ENCODE results near the gene SPRY4.
A peak's percentile ranks its signal among the peaks of the same experiment; 100 is the strongest.
"Not testable (repeated sequence)": the region's sequence is repeated elsewhere in the genome, so short reads cannot be mapped to it uniquely, and the experiment has no call there.

SPRY4 gene

DNA sequence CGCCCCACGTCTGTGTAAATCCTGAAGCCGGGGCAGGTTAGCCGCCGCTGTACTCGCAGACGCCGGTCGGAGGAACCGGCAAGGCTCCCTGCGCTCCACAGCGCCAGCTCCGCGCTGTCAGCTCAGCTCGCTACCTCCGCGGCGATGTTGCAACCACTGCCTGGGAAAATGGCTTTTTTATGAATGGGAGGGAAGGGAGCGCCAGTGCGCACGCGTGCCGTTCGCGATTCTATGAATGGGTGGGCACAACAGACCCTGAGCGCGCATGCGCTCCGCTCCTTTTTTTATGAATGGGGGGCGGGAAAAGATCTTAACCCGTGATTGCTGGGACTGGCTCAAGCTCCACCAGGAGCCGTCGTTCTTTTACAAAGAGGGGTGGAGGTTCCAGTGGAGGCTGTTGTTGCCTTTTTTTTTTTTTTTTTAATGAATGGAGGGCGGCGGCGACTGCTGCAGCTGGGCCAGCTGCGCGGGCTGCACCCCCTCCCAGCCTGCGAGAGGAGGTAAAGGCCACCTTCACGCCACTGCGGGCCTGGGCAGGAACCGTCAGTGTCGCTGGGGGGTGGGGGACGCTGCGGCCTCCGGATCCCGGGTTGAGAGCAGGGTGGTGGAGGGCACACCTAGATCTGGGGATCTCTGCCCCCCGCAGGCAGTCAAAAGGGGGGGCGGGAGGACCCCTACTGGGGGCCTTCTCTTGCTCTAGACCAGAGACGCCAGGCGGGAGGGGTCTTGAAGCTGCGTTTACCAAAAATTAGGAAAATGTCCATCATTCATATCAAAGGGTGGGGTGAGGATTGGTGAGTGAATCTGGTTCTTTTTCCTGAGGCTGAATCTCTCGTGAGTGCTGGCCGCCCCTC, at the start of gene SPRY4:
SPRY4 (minus strand) TSS at position 151 of the 854 bp plus-strand sequence. CDS start 9,913 bp downstream, outside the sequence.
- TF ChIP-seq, protein P1, sequence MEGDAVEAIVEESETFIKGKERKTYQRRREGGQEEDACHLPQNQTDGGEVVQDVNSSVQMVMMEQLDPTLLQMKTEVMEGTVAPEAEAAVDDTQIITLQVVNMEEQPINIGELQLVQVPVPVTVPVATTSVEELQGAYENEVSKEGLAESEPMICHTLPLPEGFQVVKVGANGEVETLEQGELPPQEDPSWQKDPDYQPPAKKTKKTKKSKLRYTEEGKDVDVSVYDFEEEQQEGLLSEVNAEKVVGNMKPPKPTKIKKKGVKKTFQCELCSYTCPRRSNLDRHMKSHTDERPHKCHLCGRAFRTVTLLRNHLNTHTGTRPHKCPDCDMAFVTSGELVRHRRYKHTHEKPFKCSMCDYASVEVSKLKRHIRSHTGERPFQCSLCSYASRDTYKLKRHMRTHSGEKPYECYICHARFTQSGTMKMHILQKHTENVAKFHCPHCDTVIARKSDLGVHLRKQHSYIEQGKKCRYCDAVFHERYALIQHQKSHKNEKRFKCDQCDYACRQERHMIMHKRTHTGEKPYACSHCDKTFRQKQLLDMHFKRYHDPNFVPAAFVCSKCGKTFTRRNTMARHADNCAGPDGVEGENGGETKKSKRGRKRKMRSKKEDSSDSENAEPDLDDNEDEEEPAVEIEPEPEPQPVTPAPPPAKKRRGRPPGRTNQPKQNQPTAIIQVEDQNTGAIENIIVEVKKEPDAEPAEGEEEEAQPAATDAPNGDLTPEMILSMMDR (IDR thresholded peaks at IDR 0.05; ENCODE audit: low read length, missing control alignments), result no peak
- peak; percentile 99 for DNase-seq (ENCODE audit: low read depth)
- peak within 1 kb of the TSS; percentile 95 for H3K4me3 ChIP-seq (replicated peaks; ENCODE audit: low read depth, low read length)

DNA sequence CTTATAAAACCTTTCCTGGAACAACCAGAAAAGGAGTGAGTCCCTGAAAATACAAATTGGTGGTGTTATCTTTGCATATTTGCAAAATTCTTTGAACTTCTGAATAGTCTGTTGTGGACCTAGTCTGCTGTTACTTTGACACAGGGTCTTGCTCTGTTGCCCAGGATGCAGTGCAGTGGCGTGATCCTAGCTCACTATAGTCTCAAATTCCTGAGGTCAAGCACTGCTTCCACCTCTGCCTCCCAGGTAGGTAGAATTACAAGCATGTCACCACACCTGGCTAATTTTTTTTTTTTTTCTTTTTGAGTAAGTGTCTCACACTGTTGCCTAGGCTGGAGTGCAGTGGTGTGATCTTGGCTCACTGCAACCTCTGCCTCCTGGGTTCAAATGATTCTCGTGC, 43.7 kb upstream of the SPRY4 start:
- TF ChIP-seq, protein P1 (IDR thresholded peaks at IDR 0.05; ENCODE audit: low read length, missing control alignments), result no peak
- no peak for DNase-seq (ENCODE audit: low read depth)

DNA sequence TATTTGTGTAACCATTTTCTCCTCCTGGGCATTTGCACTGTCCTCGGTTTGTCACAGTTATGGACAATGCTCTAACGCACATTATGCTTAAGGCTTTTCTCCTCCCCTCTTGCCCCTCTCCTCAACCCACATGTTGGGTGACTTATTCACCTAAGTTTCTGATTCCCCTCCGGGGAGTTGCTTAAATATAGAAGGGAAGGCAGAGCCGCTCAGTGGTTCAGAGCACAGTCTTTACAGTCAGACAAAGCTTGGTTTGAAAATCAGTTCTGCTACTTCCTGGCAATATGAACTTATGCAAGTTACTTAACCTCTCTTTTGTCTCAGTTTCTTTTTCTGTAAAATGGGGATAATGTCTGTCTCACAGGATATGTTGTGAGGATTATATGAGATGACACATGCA, 41.2 kb upstream of the SPRY4 start:
- no peak overlapping the region for H3K4me3 ChIP-seq (replicated peaks; ENCODE audit: low read depth, low read length)
- no peak for DNase-seq (ENCODE audit: low read depth)
- TF ChIP-seq, protein P1 (IDR thresholded peaks at IDR 0.05; ENCODE audit: low read length, missing control alignments), result no peak

More for the DNA sequence above, 43.7 kb upstream of the SPRY4 start:
- no peak overlapping the region for H3K4me3 ChIP-seq (replicated peaks; ENCODE audit: low read depth, low read length)

DNA sequence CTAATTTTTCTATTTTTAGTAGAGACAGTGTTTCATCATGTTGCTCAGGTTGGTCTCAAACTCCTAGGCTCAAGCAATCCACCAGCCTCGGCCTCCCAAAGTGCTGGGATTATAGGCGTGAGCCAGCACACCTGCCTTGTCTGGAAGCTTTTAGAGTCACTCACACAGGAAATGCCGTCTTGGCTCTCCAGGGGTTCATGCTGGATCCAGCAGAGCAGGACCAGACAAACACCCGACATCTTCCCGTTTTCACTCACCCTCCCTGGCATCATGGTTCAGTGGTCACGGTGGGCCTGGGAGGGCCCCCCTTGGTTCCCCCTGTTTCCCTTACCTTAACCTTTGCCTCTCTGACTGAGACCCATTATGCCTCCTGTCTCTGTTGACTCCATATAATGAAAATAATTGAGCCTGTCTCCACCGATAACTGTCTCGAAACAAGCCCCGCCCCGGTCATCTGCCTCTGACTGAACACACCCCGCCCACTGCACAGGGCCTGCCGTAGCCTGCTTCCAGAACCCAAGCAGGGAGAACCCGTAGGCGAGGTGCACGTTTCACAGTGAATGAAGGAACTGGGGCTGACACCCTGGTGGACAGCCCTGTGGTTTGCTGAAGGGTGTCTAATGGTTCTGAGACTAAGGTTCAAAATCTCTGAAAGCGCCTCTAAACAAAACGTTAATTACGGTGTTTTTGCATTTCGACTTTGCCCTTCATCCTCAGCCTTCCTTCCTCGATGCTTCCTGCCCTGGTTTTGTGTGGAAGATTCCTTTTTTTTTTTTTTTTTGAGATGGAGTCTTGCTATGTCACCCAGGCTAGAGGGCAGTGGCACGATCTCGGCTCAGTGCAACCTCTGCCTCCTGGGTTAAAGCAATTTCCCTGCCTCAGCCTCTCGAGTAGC, 39.7 kb upstream of the SPRY4 start:
- no peak for DNase-seq (ENCODE audit: low read depth)
- TF ChIP-seq, protein P1 (IDR thresholded peaks at IDR 0.05; ENCODE audit: low read length, missing control alignments), result no peak
- H3K4me3 ChIP-seq (replicated peaks; ENCODE audit: low read depth, low read length), result no peak overlapping the region

GRCh38 chr5:142363619-142363963, 38.8 kb upstream of the SPRY4 start:
- TF ChIP-seq, protein P1 (IDR thresholded peaks at IDR 0.05; ENCODE audit: low read length, missing control alignments), result no peak
- DNase-seq (ENCODE audit: low read depth), result no peak
- H3K4me3 ChIP-seq (replicated peaks; ENCODE audit: low read depth, low read length), result no peak overlapping the region

DNA sequence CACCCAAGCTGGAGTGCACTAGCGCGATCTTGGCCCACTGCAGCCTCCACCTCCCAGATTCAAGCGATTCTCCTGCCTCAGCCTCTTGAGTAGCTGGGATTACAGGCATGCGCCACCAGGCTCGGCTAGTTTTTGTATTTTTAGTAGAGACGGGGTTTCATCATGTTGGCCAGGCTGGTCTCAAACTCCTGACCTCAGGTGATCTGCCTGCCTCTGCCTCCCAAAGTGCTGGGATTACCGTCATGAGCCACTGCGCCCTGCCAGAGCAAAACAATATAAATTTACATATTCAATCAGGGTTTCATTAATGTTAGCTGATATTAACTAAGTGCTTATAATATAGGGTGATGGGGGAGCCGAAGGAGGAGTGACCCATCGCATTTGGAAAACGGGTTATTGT, 37.4 kb upstream of the SPRY4 start:
- not testable (repeated sequence) for H3K4me3 ChIP-seq (replicated peaks; ENCODE audit: low read depth, low read length); DNase-seq (ENCODE audit: low read depth)

DNA sequence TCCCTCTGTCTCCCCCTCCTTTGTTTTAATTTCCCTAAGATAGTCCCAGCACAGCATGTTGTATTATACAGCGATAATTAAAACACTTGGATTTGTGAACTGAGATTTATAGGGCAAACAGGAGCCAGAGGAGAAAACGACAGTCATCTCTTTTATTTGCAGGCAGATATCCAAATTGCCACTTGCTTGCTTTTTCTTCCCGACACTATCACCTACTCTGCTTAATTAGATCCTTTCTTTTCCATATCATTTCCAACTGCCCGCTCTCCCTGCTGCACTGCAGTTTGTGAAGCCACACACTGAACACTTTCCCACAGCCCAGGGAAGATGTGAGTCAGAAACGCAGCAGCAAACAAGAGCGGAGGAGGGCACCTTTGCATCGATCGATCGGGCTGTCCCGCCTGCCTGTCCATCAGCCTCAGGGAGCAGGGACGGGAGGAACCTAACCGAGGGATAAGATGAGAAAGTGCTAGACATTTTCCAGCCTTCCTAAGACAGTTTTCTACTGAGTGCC, 35.8 kb upstream of the SPRY4 start:
- no peak overlapping the region for H3K4me3 ChIP-seq (replicated peaks; ENCODE audit: low read depth, low read length)
- peak; percentile 72 for DNase-seq (ENCODE audit: low read depth)
- TF ChIP-seq, protein P1 (IDR thresholded peaks at IDR 0.05; ENCODE audit: low read length, missing control alignments), result no peak

Data from fibroblast of pulmonary artery (primary cell).